DMS79 (cell line): ENCODE results near the gene DDX47.
"Not testable (repeated sequence)": the region's sequence is repeated elsewhere in the genome, so short reads cannot be mapped to it uniquely, and the experiment has no call there.

Experiments used
- DNase-seq: peaks from one replicate; lab custom pipeline; 2025; lab: John Stamatoyannopoulos, UW

Gene DDX47

GRCh38 chr12:12874029-12874428, 60.9 kb downstream of the DDX47 start:
- DNase-seq: no peak

GRCh38 chr12:12875301-12875700, 62.2 kb downstream of the DDX47 start:
- not testable (repeated sequence) for DNase-seq

GRCh38 chr12:12877153-12877768, 64.1 kb downstream of the DDX47 start:
- DNase-seq: no peak

- no peak for DNase-seq
Observed at GRCh38 chr12:12877781-12878455, 64.8 kb downstream of the DDX47 start.
